GM10248 (cell line): Measurements from ENCODE around the gene CCDC51.

ENCODE experiments used
- CTCF ChIA-PET: fragments of 300-600 bp; sonication (Branson Sonifier 250); formaldehyde crosslinking; extraction: SDS; loops from one replicate; lab custom pipeline; 2021; ENCODE audit warnings: antibody characterized with exemption; lab: Yijun Ruan, JAX
- POLR2A ChIA-PET: fragments of 350-650 bp; sonication (Branson Sonifier 250); formaldehyde crosslinking; extraction: SDS; loops from one replicate; lab custom pipeline; 2020; ENCODE audit warnings: antibody characterized with exemption; lab: Yijun Ruan, JAX
- DNase-seq: peaks from one replicate; pipeline ENCODE4 v3.0.0; 2012; ENCODE audit errors: extremely low spot score
- CTCF ChIP-seq: IDR thresholded peaks from 2 replicates; pipeline ENCODE4 v1.5.1; 2012; ENCODE audit warnings: mild to moderate bottlenecking, low read depth; ENCODE audit errors: extremely low read depth, missing control alignments, control extremely low read depth

The CCDC51 gene

GRCh38 chr3:48415251-48415953 is 24.5 kb downstream of the CCDC51 start:
- DNase-seq, result no peak
- CTCF ChIA-PET, result interaction anchor here (2.1 to 30.6 kb wide), 3 partner anchors 8 to 16 kb away, joined by 4 to 863 read pairs (median 57); partner anchors contain the start of genes CCDC51, PLXNB1 and TMA7

DNA sequence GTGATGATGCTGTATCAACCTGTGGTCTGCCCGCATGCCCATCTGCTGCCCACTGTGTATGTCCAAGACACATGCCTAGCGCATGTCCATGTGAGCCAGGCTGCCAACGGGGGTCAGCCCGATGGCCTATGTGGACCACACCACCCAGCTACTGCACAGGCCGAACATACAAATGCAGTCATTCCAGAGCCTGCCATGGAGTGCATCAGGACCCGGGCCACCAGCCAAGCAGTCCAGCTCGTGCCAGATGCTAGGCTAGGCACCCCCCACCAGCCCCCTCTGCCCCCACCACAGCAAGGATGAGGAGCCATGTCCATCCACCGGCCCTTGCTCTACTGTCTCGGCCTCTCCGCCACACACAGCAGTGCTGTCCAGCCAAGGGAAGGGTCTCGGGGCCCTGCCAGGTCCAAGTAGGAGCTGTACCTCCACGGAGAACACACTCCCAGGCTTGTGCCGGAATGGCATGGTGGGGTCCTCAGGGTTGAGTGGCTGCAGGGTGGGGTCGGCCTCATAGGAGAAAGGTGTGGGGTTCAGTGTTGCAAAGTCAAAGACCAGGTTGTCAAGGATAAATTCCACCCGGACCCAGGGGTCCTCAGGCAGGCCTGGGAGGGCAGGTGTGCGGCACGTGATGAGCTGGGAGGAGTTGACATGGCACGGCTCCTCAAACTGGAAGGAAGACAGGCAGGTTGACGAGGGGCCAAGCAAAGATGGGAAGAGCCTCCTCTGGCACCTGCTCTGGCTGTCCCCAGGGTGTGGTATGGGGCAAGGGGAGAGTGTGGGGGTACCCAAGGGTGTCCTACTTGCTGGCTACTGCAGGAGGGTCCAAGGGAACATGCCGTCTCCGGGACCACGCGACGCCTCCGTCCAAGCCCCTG is 25.3 kb downstream of the CCDC51 start:
- ChIA-PET POLR2A (no interaction called here), CTCF (interaction anchor here (2.1 to 30.6 kb wide), 3 partner anchors 7 to 17 kb away, joined by 4 to 863 read pairs (median 57); partner anchors contain the start of genes CCDC51, PLXNB1 and TMA7)
- TF ChIP-seq CTCF, result no peak
- DNase-seq, result no peak

More at GRCh38 chr3:48415251-48415953, 24.5 kb downstream of the CCDC51 start:
- POLR2A ChIA-PET, result no interaction called here
- no peak for TF ChIP-seq CTCF

DNA sequence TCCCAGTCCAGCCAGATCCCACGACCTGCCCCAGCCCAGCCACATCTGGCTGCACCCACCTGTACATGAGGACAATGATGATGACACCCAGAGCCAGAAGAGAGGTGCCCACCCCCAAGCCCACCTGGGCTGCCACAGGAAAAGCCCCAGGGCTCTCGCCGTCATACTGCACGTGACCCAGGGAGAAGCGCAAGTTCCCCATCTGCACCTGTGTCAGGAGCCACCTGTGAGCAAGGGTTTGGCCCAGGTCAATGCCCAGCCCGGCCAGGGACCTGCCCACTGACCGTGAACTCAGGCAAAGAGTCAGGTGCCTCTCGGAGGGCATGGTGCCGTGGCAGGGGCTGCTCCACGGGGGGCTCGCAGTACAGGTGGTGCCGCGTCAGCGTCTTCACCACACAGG is 26.3 kb downstream of the CCDC51 start:
- ChIA-PET POLR2A (interaction anchor here (1.0 kb wide), 1 partner anchor 33 kb away, joined by 3 read pairs; the partner anchor contains the start of gene ATRIP), CTCF (interaction anchor here (9.3 to 30.6 kb wide), 2 partner anchors 14 to 18 kb away, joined by 57 to 863 read pairs; partner anchors contain the start of genes CCDC51, PLXNB1 and TMA7)
- no peak for DNase-seq
- TF ChIP-seq CTCF, result no peak

DNA sequence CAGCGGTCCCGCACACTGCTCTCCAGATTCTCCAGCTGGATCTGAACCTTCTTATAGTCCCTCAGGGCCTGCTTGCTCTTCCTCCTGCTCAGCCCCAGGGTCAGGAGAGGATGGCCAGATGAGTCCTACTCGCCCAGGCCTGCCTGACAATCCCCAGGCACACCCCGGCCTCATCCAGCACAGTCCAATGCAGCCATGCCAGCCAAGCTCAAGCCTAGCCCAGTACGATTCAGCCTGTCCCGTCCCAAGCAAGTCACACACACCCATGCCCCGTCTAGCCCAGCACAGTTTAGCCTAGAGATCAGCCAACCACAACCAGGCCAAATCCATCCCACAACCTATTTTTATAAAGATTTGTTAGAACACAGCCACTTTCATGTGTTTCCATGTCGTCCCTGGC is 26.8 kb downstream of the CCDC51 start:
- ChIA-PET CTCF (interaction anchor here (9.3 to 30.6 kb wide), 2 partner anchors 13 to 18 kb away, joined by 57 to 863 read pairs; partner anchors contain the start of genes CCDC51, PLXNB1 and TMA7), POLR2A (interaction anchor here (1.0 kb wide), 1 partner anchor 33 kb away, joined by 3 read pairs; the partner anchor contains the start of gene ATRIP)
- TF ChIP-seq CTCF, result no peak
- DNase-seq, result no peak

GRCh38 chr3:48412375-48413001 is 27.4 kb downstream of the CCDC51 start:
- TF ChIP-seq CTCF, result no peak
- DNase-seq, result no peak
- ChIA-PET CTCF (interaction anchor here (1.5 to 30.6 kb wide), 3 partner anchors 10 to 19 kb away, joined by 3 to 863 read pairs (median 57); partner anchors contain the start of genes CCDC51, PLXNB1 and TMA7), POLR2A (no interaction called here)
